ENCODE measurements around the gene PGBD1. TPM values are rescaled to one million over a fixed set of nuclear protein-coding genes. Genes with fewer than 3 reads are reported as not detected.

Gene PGBD1
- total and polyA plus RNA-seq, 2 of the 8 experiments (the other 6 are each of a cell fraction or from before 2014, with no cell fraction given), result 2.5 to 9.2 TPM

DNA sequence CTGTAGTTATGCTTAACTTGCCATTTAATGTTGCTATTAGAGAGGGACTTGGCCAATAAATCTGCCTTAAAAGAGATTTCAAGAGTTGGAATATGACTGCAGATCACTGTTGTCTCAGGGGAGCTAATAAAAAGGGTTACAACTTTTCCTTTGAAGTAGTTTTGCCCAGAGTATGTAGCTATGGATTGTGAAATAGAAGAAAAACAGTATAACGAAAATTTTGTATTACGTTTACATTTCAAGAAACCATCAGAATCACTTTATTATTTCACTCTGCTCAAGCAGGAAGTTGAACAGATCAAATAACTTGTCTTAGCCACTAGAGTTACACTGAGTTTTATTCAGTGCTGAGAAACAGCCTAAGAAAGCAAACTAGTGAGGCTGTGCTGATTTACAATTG is 17.4 kb upstream of the PGBD1 start:
- 90% methylated on average over 2 of the region's 2 CpGs; no CpG with 5 or more reads in 1 of the 2 experiments for WGBS, 2 experiments (ENCODE audit: extremely low coverage in 1 of 2, insufficient coverage in 1 of 2, insufficient read length in 1 of 2, insufficient replicate concordance in 2 of 2, low coverage in 1 of 2, low lambda C conversion rate in 2 of 2, missing lambda C conversion rate in 1 of 2)
- Histone ChIP-seq H3K4ac (replicated peaks; ENCODE audit: insufficient read length, low read depth, low read length) (no peak overlapping the region), H3K27me3 (replicated peaks in 1 of 4; ENCODE audit: control insufficient read depth in 3 of 4, extremely low read depth in 1 of 4, insufficient read depth in 3 of 4, low read length in 3 of 4) (0 out of 7 replicates have a peak, but pooled peaks cover 0 to under 1% (median 0%) of the 10 kb centered on the region in 4 experiments), H2AK5ac (ENCODE audit: low read depth, low read length) (no peak overlapping the region), H3K36me3 (ENCODE audit: control insufficient read depth in 2 of 4, insufficient read depth in 4 of 4, low read length in 3 of 4) (no peaks in the 10 kb centered on the region), H4K91ac (replicated peaks; ENCODE audit: insufficient read length, low read length) (no peak overlapping the region), H3K79me1 (ENCODE audit: low read depth, low read length) (no peaks in the 10 kb centered on the region), H3K23me2 (ENCODE audit: low read depth, low read length) (peaks cover 2% of the 10 kb centered on the region; the same call in 1 of the 2 replicates), H3K9ac (replicated peaks in 1 of 4; ENCODE audit: extremely low read depth in 1 of 4, low read depth in 3 of 4, low read length in 3 of 4) (no peak overlapping the region), H3K56ac (replicated peaks; ENCODE audit: insufficient read length, low read depth, low read length) (no peak overlapping the region), H4K20me1 (replicated peaks in 1 of 2; ENCODE audit: control insufficient read depth in 1 of 2, insufficient read depth in 2 of 2, low read length in 2 of 2) (no peaks in the 10 kb centered on the region), H3K4me1 (replicated peaks in 1 of 4; ENCODE audit: control insufficient read depth in 3 of 4, insufficient read depth in 4 of 4, low read length in 3 of 4) (peaks cover 0 to 2% (median 0%) of the 10 kb centered on the region in 4 experiments; a peak in 1 of 7 replicates), H2BK5ac (ENCODE audit: low read depth, low read length) (no peak overlapping the region), H2BK12ac (ENCODE audit: low read depth, low read length) (no peak overlapping the region), H3K4me3 (ENCODE audit: extremely low read depth in 1 of 4, insufficient read depth in 2 of 4, low read depth in 3 of 4, low read length in 4 of 4) (no peak overlapping the region), H3K4me2 (ENCODE audit: insufficient read depth in 1 of 2, low read depth in 2 of 2, low read length in 2 of 2) (no peak overlapping the region), H3K79me2 (ENCODE audit: control insufficient read depth in 1 of 2, insufficient read depth in 2 of 2, low read length in 2 of 2) (peaks cover 0 to 11% of the 10 kb centered on the region in 2 experiments; a peak in 2 of 4 replicates), H3K9me3 (ENCODE audit: insufficient read depth in 2 of 2, low read depth in 1 of 2, low read length in 1 of 2) (no peaks in the 10 kb centered on the region), H2BK20ac (ENCODE audit: low read length) (no peak overlapping the region), H2AFZ (ENCODE audit: low read length) (0 out of 2 replicates have a peak overlapping the region, but pooled peaks have one; percentile 31), H3K23ac (ENCODE audit: insufficient read length) (no peak overlapping the region), H3K27ac (ENCODE audit: low read depth, low read length) (no peak overlapping the region), H4K8ac (ENCODE audit: extremely low read depth, insufficient read depth, low read length) (no peak overlapping the region), H2BK120ac (replicated peaks; ENCODE audit: low read depth, low read length) (no peak overlapping the region), H3K14ac (ENCODE audit: insufficient read length) (no peak overlapping the region), H3K18ac (ENCODE audit: extremely low read depth, low read length) (no peak overlapping the region), H4K5ac (ENCODE audit: insufficient read length, low read depth, low read length) (no peak overlapping the region), H2BK15ac (ENCODE audit: low read length) (no peak overlapping the region)
- TF ChIP-seq JUN (IDR thresholded peaks at IDR 0.05; ENCODE audit: low read depth, low read length), result no peak
- DNase-seq (ENCODE audit: low read depth in 1 of 2, low spot score in 2 of 2) (no peak), FAIRE-seq (no peak)
- POLR2A ChIA-PET (ENCODE audit: partially characterized antibody), result interaction anchor here (1.4 to 1.9 kb wide), 4 partner anchors 16 to 92 kb away, joined by 3 to 5 read pairs (median 3); partner anchors contain the start of gene PGBD1
- CTCF ChIA-PET (ENCODE audit: partially characterized antibody), result no interaction called here

All from H1 (cell line).